GM21381 (cell line): Measurements from ENCODE around the gene TMEM147.

Experiments
- ATAC-seq: cut with Tn5 transposase; IDR thresholded peaks from one replicate; pipeline ENCODE4 v1.9.1; 2021; ENCODE audit warnings: mild to moderate bottlenecking, moderate library complexity; ENCODE audit not compliant: unreplicated experiment

TMEM147 gene

GRCh38 chr19:35519291-35519690 lies 26.1 kb upstream of the TMEM147 start:
- no peak for ATAC-seq

- no peak for ATAC-seq
Measured at GRCh38 chr19:35521124-35521743, 24.2 kb upstream of the TMEM147 start.

GRCh38 chr19:35522745-35523327 lies 22.6 kb upstream of the TMEM147 start:
- no peak for ATAC-seq

GRCh38 chr19:35524181-35524837 lies 21.1 kb upstream of the TMEM147 start:
- ATAC-seq, result no peak

- ATAC-seq, result no peak
Measured at GRCh38 chr19:35525873-35526272, 19.6 kb upstream of the TMEM147 start.

- no peak for ATAC-seq
Measured at GRCh38 chr19:35528218-35529038, 17.0 kb upstream of the TMEM147 start, which contains the start of gene SBSN. Gene SBSN (minus strand): TSS chr19:35528311. CDS start chr19:35528281, 30 bp downstream.

- ATAC-seq, result no peak
Measured at GRCh38 chr19:35529241-35530218, 15.9 kb upstream of the TMEM147 start.

GRCh38 chr19:35531291-35531690 lies 14.1 kb upstream of the TMEM147 start:
- no peak for ATAC-seq

- ATAC-seq, result no peak
Measured at GRCh38 chr19:35533201-35533821, 12.1 kb upstream of the TMEM147 start, which contains the start of gene GAPDHS. Gene GAPDHS (plus strand): TSS chr19:35533456. CDS start chr19:35533528, 72 bp downstream.

GRCh38 chr19:35533822-35534392 lies 11.5 kb upstream of the TMEM147 start:
- no peak for ATAC-seq

GRCh38 chr19:35534803-35535480 lies 10.5 kb upstream of the TMEM147 start:
- no peak for ATAC-seq

GRCh38 chr19:35539314-35539713 lies 6.1 kb upstream of the TMEM147 start:
- no peak for ATAC-seq

GRCh38 chr19:35539850-35540249 lies 5.6 kb upstream of the TMEM147 start:
- no peak for ATAC-seq

- ATAC-seq, result no peak
Measured at GRCh38 chr19:35540356-35540927, 5.0 kb upstream of the TMEM147 start.

- ATAC-seq, result no peak
Measured at GRCh38 chr19:35542209-35542608, 3.2 kb upstream of the TMEM147 start.

GRCh38 chr19:35543280-35544109 lies 1.9 kb upstream of the TMEM147 start:
- no peak for ATAC-seq

GRCh38 chr19:35544110-35544802 lies 1.2 kb upstream of the TMEM147 start:
- ATAC-seq, result no peak
